ENCODE measurements around the gene HMCN2.

Gene HMCN2

DNA sequence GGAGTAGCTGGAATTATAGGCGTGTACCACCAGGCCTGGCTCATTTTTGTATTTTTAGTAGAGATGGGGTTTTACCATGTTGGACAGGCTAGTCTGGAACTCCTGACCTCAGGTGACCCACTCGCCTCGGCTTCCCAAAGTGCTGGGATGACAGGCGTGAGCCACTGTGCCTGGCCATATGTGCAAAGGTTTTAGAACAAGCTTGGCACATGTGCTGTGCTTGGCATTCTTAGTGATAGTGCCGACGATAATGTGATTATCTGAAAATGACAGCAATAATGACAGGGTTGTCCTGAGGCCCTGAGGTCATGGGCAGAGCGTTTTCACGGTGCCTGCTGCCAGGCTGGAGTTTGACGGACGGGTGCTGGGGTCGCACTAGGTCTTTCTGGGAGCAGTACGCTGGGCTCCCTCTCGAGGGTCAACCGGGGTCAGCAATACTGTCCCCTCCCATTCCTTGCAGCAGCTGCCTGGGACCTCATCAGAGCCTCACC is 42.6 kb downstream of the HMCN2 start:
- DNase-seq (ENCODE audit: low read depth) = no peak

DNA sequence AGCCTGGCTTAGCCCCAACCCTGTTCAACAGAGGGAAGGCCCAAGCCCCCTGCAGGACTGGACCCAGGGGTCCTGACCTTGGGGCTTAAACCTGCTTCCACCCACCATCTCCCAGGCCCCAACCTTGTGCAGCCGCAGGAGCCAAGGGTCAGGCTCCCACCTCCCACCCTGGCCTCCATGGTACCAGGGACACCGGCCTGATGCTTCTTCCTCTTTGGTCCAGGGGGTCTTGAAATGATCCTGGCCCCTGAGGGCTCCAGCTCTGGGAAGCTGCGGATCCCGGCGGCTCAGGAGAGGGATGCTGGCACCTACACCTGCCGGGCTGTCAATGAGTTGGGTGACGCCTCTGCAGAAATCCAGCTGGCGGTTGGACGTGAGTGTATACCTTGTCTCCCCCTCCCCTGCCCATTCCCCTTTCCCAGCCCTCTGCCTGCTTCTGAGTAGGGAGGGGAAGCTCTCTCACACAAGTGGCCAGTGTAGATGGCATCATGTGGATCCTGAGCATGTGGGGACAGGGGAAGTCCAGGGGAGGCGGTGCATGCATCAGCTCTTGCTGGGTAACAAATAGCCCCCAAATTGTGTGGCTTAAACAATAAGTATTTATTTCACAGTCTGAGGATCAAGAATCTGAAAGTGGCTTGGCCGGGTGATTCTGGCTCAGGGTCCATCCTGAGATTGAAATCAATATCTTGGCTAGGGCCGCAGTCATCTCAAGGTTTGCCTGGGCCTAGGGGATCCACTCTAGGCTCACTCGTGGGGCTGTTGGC is 44.3 kb downstream of the HMCN2 start:
- DNase-seq (ENCODE audit: low read depth) = no peak

DNA sequence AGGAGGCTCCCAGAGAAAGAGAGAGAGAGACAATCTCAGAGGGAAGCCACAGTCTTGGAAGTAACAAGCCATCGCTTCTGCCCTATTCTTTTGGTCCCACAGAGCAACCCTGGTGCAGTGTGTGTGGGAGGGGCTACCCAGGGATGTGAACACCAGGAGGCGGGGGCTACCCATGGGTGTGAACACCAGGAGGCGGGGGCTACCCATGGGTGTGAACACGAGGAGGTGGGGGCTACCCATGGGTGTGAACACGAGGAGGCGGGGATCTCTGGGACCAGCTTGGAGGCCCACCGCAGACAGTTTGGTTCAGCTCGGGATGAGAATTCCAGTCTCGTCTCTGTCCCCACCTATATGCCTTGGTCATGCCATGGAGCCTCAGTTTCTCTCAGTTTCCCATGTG is 44.9 kb downstream of the HMCN2 start:
- no peak for DNase-seq (ENCODE audit: low read depth)

- DNase-seq (ENCODE audit: low read depth) = no peak
Measured at GRCh38 chr9:130311003-130311402, 45.4 kb downstream of the HMCN2 start.

- no peak for DNase-seq (ENCODE audit: low read depth)
Measured at GRCh38 chr9:130311408-130312140, 46.0 kb downstream of the HMCN2 start.

DNA sequence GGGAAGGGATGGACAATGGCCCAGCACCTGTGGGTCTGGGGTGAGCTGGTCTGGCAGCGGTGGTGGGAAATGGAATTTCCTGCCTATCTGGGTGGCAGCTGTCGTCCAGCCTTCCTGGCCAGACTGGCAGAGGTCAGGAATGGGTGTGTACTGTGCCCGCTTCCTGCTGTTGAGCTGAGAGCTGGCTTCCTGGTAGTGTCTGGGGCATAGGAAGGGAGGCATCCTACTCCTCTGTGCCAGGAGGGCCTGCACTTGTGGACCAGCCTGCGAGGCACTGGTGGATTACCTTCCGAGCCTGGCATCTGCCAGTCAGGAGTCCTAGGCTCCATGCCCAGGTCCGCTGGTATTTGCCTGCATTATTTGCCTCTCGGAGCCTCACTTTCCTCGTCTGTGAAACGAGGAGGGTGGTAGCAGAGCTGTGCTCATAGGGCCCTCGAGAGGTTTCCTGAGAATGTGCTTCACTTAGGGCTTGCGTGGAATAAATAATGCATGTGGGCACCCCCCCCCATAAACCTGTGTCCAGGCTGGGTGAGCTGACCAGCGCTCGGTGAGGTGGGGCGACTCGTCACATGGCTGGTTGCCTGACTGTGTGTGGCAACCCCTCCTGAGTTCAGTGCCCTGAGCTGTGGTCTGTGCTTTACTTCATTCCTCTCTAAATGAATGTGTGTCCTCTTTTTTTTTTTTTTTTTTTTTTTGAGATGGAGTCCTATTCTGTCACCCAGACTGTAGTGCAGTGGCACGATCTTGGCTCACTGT is 47.7 kb downstream of the HMCN2 start:
- DNase-seq (ENCODE audit: low read depth) = no peak

GRCh38 chr9:130315446-130316226 is 50.1 kb downstream of the HMCN2 start:
- no peak for DNase-seq (ENCODE audit: low read depth)

- no peak for DNase-seq (ENCODE audit: low read depth)
Measured at GRCh38 chr9:130316430-130316829, 50.9 kb downstream of the HMCN2 start.

- DNase-seq (ENCODE audit: low read depth) = no peak
Measured at GRCh38 chr9:130319300-130319699, 53.7 kb downstream of the HMCN2 start.

DNA sequence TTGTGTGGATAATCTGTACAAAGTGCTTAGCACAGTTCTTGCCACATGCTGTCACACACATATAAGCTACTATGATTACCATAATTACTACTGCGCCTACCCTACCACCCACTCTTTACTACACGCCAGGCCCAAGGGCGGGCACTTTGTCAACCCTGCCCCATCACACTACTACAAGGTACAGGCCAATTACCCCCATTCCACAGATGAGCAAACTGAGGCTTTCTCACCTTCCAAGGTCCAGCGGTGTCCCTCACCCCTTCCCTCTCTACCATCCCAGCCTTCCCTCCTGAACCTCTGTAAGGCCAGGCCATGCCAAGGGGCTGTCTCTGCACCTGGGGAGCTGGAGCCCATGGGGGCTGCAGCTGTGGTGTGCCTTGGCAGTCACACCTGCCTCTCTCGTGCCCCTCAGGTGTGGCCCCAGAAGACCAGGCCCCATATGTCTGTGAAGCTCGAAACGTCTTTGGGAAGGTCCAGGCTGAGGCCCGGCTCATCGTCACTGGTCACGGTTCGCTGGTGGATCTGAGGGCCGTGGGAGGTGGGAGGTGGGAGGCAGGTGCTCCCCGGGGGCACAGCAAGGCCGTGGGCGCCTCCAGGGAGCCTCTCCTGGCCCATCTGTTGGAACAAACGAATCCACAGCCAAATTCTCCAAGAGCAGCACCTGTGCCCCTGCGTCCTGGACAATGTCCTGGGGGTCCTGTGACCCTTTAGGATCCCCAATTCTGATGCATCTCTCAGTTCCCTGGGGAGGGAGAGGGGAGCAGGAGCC is 54.6 kb downstream of the HMCN2 start:
- no peak for DNase-seq (ENCODE audit: low read depth)

DNA sequence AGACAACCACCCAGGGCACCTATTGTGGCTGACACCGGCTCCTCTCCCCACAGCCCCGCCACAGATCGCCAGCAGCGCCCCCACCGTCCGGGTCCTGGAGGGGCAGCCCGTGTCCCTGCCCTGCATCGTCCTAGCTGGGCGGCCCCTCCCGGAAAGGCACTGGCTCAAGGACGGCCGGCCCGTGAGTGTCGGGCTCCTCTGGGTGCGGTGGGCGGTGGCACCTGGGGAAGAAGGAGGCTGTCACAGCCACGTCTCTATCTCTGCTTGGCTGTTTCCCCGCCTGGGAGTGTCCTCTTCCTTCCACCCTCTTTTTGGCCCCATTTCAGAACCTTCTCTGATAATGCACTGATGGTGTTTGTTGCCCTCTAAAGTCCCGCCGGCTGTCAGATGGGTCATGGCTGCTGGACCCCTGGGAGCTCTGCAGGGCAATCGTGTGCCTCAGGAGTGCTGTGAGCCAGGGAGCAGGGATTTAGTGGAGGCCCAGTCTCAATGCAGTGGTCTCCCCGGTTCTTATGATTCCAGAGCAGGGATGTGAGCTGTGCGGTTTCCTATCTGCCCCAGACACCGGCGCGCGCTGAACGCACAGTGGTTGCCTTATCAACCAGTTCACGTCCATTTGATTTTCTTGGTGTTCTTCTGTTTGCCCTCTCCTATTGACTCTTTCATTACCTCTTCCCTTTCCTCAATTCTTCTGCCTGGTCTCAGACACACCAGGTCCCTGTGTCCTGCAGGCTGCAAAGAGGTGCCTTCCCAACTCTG is 55.3 kb downstream of the HMCN2 start:
- no peak for DNase-seq (ENCODE audit: low read depth)

DNA sequence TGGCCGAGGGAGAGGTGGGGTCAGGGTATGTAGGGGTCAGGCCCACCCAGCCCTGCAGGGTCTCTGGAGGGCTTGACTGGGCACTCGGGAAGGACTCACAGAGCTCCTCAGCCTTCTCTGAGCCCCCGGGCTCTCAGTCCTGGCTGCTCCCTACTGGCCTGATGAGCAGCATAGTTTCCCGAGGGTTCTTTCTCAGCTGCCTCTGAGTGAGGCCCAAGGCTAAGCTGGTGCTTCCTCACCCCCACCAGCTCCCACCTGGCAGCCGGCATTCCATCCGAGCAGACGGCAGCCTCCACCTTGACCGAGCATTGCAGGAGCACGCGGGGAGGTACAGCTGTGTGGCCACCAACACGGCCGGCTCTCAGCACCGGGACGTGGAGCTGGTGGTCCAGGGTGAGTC is 56.0 kb downstream of the HMCN2 start:
- DNase-seq (ENCODE audit: low read depth) = no peak

GRCh38 chr9:130323051-130323745 is 57.6 kb downstream of the HMCN2 start:
- DNase-seq (ENCODE audit: low read depth) = no peak

DNA sequence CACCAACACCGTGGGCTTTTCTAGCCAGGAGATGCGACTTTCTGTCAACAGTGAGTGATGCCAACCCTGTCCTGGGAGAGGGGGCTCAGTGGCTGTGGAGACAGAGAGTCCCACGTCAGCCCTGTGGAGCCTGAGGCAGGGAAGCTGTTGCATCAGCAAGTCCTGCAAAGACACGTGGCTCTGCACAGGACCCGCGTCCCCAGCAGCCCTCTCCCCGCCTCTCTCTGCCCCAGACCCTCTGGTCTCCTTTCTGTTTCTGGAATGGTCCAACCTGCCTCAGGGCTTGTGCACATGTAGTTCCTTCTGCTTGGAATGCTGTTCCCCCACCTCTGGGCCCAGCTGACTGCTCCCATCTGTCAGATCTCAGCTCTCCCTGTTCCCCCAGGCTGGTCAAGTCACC is 60.4 kb downstream of the HMCN2 start:
- no peak for DNase-seq (ENCODE audit: low read depth)

- DNase-seq (ENCODE audit: low read depth) = no peak
Measured at GRCh38 chr9:130327070-130327780, 61.7 kb downstream of the HMCN2 start.

DNA sequence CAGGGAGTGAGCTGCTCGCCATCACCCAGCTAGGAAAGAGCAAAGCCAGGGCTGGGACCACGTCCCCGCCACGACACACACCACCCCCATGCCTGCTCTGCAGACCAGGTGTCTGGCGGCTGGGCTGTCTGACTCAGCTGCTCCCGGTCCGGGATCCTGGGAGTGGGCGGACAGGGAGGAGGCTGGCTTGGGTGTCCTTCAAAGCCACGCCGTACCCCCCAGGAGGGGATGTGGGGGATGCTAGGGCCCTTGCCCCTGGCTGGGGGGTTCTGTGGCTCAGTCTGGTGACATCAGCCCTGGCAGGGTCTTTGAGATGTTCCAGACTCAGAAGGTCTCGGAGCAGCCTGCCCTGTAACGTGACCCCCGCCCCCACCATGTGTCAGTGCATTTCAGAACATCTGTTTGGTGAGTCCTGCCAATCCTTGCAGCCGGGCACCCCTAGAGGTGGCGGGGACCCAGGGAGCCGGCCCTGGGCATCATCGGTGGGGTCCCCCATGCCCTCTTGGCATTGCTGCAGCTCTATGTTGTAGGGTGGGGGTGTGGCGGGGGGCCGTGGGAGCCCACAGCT is 62.3 kb downstream of the HMCN2 start:
- no peak for DNase-seq (ENCODE audit: low read depth)

DNA sequence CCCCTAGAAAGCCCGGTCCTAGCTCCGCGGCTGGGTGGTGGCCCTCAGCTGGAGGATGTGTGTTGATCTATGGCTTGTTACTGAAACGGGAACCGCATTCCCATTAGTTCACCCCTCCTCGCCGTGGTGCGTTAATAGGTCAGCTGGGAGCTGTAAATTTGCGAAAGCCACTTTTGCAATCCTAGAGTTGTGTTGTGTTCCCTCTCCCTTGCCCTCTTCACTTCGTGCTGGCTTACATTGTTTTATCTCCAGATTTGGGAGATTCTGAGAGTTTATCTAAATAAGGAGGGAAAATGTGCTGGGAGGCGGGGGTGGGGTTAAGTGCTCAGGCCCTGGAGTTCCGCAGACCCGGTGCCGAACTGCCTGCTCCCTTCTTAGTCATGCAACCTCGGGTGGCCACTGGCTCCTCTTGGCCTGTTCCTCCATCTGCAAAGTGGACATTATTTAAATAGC is 62.8 kb downstream of the HMCN2 start:
- DNase-seq (ENCODE audit: low read depth) = no peak

DNA sequence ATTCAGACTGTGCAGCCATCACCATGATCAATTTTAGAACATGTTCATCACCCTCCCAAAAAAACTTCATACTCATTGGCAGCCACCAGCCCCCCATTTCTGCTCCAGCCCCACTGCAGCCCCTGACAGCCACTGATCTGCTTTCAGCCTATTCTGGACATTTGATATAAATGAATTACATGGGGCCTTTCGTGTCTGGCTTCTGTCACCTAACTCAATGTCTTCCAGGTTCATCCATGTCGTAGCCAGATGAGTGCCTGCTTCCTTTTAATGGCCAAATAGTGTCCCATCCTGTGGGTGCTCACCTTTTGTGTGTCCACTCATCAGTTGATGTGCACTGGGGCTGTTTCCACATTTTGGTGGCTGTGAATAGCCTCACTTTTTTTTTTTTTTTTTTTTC is 63.5 kb downstream of the HMCN2 start:
- DNase-seq (ENCODE audit: low read depth) = no peak

All from activated T-helper 1 cell treated with Interleukin-2 at 50 U/mL for 16 hours (primary cell).